HG02763 (cell line): ENCODE measurements around the gene RSBN1.
"Not testable (repeated sequence)": the region's sequence is repeated elsewhere in the genome, so short reads cannot be mapped to it uniquely, and the experiment has no call there.

Experiments used
- ATAC-seq: cut with Tn5 transposase; IDR thresholded peaks from one replicate; pipeline ENCODE4 v1.9.1; 2021; ENCODE audit warnings: mild to moderate bottlenecking, moderate library complexity; ENCODE audit not compliant: unreplicated experiment

The RSBN1 gene

DNA sequence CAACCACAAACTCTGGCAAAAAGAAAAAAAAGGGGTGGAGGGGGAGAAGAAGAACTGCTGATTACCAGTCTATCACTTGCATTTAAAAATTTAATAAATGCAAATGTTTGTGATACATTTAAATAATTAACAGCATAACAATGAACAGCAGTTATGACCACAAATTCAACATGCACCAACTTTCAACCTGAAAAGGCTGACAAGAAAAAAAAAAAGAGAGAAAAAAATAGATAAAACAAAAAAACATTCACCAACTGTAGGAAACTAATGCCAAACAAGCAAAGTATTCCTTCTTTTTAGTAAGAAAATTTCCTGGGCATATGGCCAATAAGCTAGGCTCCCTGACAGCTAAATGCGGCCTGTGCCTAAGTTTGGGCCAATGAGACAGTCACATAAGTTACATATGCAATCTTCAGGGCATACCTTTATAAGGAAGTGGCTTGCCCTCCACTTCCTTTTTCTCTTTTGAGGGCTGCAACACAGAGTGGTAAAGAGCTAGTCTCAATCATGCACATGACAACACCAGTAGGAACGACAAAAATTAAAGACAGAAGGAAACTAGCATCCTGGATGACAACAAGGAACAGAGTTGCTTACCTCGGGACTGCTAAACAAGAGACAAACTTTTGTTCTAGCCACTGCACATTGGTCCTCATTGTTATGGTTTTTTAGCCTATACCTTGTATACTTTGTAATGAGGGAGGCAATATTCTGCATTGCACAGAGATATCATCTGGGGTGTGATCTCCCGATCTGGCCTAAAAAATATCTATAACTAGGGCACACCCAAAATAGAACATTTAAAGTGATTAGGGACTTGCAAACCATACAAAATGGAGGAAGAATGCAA is 28.8 kb downstream of the RSBN1 start:
- ATAC-seq: peak; percentile 69

DNA sequence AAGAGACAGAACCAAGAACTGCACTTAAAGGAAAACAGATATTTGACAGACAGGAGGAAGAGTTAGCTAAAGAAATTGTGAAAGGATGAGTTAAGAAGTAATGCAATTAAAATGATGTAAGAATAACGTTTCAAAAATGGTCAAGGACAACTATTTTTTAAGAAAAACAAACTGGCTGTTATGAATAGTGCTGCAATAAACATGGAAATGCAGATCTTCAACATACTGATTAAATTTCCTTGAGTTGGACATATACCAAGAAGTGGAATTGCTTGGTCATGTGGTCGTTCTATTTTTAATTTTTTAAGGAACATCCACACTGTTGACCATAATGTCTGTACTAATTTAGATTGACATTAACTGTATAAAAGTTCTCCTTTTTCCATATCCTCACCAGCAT is 29.9 kb downstream of the RSBN1 start:
- ATAC-seq: no peak

GRCh38 chr1:113780374-113781146 is 31.7 kb downstream of the RSBN1 start:
- ATAC-seq: peak; percentile 43

DNA sequence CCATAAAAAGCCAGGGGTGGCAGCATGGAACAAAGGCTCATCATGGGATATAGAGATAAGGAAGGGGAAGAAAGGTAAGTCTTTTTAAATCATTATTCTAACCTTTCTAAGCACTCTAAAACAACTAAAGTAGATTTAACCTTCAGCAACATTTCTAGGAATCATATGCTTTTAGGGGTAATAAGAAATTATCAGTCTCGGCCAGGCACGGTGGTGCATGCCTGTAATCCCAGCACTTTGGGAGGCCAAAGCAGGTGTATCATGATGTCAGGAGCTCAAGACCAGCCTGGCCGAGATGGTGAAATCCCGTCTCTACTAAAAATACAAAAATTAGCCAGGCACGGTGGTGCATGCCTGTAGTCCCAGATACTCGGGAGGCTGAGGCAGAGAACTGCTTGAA is 32.7 kb downstream of the RSBN1 start:
- ATAC-seq: no peak

GRCh38 chr1:113777561-113777960 is 34.7 kb downstream of the RSBN1 start:
- ATAC-seq: no peak

DNA sequence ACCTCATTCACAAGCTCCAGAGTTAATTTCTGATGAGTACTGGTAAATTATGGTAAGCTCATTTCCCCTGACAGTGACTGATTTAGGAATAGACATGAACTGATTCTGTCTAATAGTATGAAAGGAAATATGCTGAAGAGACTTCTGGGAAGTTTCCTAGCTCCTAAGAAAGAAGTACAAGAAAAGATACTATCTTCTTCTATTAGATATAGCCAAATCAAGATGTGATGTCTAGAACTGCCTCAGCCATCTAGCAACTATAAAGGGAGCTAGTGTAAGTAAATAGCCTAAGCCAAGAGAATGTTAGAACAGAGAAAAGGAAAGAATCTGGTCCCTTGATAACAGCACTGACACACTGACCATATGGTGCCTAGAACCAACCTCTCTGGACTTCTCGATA is 42.2 kb downstream of the RSBN1 start:
- ATAC-seq: no peak

DNA sequence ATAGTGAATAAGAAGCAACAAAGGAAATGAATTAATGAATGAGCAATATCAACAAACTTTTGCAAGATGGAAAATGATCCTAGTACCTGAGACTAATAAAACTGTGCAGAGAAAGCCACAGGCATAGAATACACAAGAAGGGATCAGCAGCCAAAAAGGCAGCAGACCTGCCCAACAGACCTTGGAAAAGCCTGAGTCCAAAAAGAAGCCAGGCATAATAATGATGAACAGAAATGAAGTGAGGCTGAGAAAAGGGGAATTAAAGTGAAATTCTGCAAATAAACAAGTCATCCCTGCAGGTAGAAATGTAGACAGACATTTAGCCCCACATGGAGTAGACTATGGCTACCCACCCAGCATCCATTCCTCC is 42.7 kb downstream of the RSBN1 start:
- no peak for ATAC-seq

DNA sequence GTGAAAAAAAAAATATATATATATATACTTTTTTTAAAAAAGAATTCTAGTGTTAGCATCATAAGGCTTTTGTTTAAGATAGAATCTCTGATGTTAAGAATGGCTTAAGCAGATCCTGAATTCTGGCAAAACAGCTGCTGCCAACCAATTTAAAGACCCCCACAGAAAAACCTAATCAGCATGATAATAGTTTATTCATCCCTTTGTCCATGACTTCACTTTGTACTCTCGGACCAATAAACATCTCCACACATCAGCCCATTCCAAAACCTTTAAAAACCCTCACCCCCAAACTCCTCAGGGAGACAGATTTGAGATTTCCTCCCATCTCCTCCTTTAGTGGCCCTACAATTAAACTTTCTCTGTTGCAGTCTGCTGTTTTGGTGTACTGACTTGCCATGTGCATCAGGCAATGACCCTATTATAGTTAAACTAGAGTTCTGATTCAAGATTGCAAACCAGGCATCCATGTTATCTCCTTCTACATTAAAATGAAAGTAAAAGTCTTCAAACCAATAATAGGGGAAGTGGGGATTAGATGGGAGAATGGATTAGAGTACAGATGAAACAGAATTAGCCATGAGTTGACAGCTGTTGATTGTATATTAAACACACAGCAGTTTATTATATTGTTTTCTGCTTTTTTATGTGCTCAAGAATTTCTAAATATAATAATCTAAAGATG is 43.2 kb downstream of the RSBN1 start:
- no peak for ATAC-seq

DNA sequence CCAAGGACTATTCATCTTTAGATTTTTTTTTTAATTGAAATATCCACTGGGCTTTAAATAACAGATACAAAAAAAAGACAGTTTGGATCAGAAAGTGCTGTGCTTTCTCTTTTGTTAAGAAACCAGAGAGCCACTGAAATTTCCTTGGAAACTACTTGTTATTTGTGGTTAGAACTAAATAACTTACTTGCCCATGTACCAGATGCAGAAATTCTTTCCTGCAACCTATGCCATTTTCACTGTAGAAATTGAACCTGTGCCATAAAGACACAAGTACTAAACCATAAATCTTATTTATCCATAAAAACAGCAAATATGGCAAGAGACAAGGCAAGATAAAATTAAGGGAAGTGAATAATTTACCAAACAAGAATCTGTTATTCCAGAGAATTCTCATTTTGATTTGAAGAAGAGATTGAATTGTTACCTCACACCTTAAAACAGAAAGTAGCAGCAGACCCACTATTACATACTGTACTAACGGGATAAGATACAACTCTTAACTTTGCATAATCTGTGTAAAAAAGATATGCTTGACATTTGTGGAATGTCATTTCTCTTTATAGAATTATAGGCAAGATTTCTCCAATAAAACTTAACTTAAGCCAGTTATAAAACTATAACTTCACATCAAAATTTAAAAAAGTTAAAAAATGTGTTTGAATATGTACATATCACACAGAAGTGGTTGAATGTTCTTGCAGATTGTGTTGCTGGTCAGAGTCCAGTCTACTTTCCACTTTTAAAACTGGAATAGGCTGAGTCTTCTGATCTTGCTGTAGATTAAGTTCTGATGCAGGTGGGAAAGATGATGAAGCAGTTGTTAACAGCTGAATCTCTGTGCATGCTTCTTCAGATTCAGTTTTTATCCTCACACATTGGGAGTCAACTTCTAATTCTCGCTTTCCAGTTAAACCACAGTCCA is 46.7 kb downstream of the RSBN1 start:
- ATAC-seq: no peak

DNA sequence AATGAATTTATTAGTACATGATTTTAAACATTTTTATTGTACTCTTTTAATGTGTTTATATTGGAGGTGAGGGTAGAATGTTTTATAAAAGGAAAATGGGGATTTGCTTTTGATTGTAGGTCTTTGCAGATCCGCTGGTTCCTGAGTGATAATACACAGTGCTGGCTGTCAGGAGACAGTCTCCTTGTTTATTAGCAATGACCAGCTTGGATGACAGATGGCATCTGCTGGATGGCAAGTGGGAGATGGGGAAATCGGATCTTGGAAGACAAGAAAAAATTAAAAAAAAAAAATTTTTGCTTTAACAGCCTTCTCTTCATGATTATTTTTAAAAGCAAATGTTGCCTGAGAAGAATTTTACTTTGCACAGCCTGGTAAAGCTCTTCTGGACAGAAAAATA is 48.6 kb downstream of the RSBN1 start:
- no peak for ATAC-seq

GRCh38 chr1:113761937-113762336 is 50.3 kb downstream of the RSBN1 start:
- no peak for ATAC-seq

DNA sequence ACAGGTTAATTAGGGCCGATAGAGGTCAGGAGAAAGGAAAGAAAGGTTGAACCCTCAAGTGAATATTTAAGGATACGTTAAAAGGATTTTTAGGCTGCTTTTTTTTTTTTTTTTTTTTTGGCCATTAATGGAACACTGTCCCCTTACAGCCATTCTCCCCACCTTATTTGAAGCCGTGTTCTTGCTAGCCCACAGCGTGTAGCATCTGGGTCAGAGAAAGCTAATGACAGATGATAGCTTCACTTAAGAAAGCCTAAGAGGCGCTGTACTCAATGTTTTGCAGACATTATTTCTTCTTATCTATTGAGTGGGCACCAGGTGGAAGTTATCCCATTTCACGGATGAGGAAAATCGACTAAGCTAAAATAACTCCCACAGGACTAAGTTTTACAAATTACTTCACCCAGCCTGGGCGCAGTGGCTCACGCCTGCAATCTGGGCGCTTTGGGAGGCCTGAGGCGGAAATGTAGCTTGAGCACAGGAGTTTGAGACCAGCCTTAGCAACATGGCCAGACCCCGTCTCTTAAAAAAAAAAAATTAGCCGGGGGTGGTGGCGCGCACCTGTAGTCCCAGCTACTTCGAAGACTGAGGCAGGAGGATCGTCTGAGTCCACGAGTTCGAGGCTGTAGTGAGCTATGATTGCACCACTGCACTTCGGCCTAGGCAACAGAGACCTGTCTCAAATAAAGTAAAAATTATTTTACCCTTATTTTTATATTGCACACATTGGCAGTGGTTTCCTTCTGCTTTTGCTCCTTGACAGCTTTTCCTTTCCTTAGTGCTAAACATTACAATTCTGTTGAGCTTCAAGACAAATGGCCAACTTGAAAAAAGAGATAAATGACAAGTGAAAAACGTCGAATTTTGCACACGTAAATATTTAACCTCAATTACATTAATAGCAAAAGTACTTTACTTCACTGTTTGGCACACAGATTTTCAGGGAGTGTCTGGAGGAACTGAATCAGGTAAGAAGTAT is 51.9 kb downstream of the RSBN1 start:
- no peak for ATAC-seq

DNA sequence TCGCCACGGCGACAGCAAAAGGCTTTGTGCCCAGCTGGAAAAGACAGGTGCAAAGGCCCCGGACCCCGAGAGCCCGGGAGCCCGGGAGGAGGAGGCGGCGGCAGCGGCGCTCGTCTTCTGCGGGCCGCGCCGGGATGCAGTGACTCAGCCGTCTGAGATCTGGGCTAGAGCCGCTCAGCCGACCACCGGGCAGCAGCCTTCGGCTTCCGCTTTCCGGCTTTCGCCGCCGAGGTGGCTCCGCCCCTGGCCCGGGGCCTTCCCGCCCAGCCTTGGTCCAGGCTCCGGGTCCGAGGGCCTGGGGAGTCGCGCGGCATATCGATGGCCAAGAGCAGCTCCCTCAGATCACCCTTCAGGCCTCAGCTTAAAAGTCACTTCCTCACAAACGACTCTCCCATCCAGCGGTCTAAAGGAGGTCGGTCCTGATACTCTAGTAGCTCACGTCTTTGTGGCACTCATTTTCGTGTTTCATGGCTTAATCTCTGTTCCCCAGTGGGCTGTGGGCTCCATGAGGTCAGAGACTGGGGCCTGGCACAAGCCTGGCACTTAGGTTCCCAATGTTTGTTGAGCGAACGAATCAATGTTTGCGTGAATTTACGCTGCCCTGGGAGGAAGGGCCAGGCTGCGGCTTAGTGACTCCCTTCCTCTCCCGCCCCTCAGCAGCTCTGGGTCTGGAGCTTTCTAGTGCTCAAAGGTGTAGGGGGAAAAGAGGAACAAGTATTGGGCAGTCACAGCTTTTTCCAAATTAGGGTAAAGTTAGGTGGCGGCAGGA is 52.8 kb downstream of the RSBN1 start, which contains the start of gene PHTF1:
PHTF1 (minus strand) TSS at position 154 of the 769 bp plus-strand sequence. CDS start 783 bp downstream, outside the sequence.
- peak; percentile 86 for ATAC-seq

GRCh38 chr1:113758631-113759332 is 53.5 kb downstream of the RSBN1 start:
- ATAC-seq: peak; percentile 57

- ATAC-seq: no peak
Observed at GRCh38 chr1:113756461-113756860, 55.8 kb downstream of the RSBN1 start.

- ATAC-seq: not testable (repeated sequence)
Observed at GRCh38 chr1:113753333-113753732, 58.9 kb downstream of the RSBN1 start.

- no peak for ATAC-seq
Observed at GRCh38 chr1:113751516-113751915, 60.8 kb downstream of the RSBN1 start.

DNA sequence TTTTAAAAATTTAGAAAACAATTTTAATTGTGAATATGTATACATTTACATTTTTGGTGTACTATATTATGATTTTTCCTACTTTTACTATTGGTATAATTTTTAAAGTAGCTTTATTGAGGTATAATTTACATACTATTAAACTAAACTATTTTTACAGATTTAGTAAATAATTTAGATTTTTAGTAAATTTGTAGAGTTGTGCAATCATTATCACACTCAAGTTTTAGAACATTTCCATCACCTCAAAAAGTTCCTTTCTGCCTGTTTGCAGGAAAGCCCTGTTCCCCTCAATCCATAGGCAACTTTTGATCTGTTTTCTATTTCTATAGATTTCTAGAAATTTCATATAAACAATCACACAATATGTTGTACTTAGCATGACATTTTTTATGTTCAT is 61.2 kb downstream of the RSBN1 start:
- ATAC-seq: no peak
